ENCODE measurements around the gene CNTNAP2. TPM values are rescaled to one million over a fixed set of nuclear protein-coding genes. Genes with fewer than 3 reads are reported as not detected.

Gene CNTNAP2
- total RNA-seq, 1 experiment from 2014 or later, result 64.5 TPM

GRCh38 chr7:146768957-146769356, 652.4 kb downstream of the CNTNAP2 start:
- Histone ChIP-seq H3K27ac (ENCODE audit: insufficient read length, low read depth, low read length) (no peak overlapping the region), H2AK5ac (ENCODE audit: insufficient read length, low read length) (no peak overlapping the region), H3K27me3 (ENCODE audit: insufficient read depth, low read length) (no peaks in the 10 kb centered on the region), H3K23me2 (ENCODE audit: insufficient read length, low read depth, low read length, poor library complexity, severe bottlenecking) (no peaks in the 10 kb centered on the region), H3T11ph (ENCODE audit: low read length) (no peak overlapping the region), H4K91ac (ENCODE audit: insufficient read length, low read depth, low read length) (no peak overlapping the region), H3K23ac (ENCODE audit: insufficient read length, low read depth, low read length) (no peak overlapping the region), H2AFZ (ENCODE audit: low read length) (no peak overlapping the region), H3K4me1 (ENCODE audit: insufficient read depth, low read length) (no peaks in the 10 kb centered on the region), H2BK120ac (ENCODE audit: low read depth, low read length, poor library complexity, severe bottlenecking) (no peak overlapping the region), H3K9me3 (ENCODE audit: control insufficient read depth, low read depth, low read length) (no peaks in the 10 kb centered on the region), H2BK5ac (ENCODE audit: insufficient read length, low read length) (no peak overlapping the region), H4K8ac (replicated peaks; ENCODE audit: insufficient read length, low read depth, low read length) (no peak overlapping the region), H4K20me1 (ENCODE audit: control insufficient read depth, insufficient read depth, insufficient read length) (no peaks in the 10 kb centered on the region), H2BK12ac (ENCODE audit: insufficient read length, low read depth, low read length) (no peak overlapping the region), H3K14ac (ENCODE audit: insufficient read depth, low read length) (no peak overlapping the region), H4K5ac (ENCODE audit: insufficient read length, low read depth, low read length) (no peak overlapping the region), H2BK20ac (ENCODE audit: low read depth, low read length, poor library complexity, severe bottlenecking) (no peak overlapping the region), H3K9ac (ENCODE audit: extremely low read depth, insufficient read length, low read length) (no peak overlapping the region), H3K18ac (ENCODE audit: insufficient read length, low read depth, low read length) (no peak overlapping the region), H3K56ac (ENCODE audit: insufficient read length, low read depth, low read length) (no peak overlapping the region), H2BK15ac (ENCODE audit: low read depth, low read length) (no peak overlapping the region), H3K4ac (ENCODE audit: low read depth, low read length) (no peak overlapping the region), H3K79me2 (ENCODE audit: insufficient read depth, low read length) (no peaks in the 10 kb centered on the region), H3K4me2 (ENCODE audit: insufficient read depth, insufficient read length, low read length) (no peak overlapping the region), H3K79me1 (ENCODE audit: insufficient read depth, low read depth, low read length, poor library complexity, severe bottlenecking) (no peaks in the 10 kb centered on the region)
- DNase-seq, result no peak
- no peak overlapping the region for H3K4me3 Mint-ChIP-seq
- TF ChIP-seq, protein P1, sequence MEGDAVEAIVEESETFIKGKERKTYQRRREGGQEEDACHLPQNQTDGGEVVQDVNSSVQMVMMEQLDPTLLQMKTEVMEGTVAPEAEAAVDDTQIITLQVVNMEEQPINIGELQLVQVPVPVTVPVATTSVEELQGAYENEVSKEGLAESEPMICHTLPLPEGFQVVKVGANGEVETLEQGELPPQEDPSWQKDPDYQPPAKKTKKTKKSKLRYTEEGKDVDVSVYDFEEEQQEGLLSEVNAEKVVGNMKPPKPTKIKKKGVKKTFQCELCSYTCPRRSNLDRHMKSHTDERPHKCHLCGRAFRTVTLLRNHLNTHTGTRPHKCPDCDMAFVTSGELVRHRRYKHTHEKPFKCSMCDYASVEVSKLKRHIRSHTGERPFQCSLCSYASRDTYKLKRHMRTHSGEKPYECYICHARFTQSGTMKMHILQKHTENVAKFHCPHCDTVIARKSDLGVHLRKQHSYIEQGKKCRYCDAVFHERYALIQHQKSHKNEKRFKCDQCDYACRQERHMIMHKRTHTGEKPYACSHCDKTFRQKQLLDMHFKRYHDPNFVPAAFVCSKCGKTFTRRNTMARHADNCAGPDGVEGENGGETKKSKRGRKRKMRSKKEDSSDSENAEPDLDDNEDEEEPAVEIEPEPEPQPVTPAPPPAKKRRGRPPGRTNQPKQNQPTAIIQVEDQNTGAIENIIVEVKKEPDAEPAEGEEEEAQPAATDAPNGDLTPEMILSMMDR (conservative IDR thresholded peaks at IDR 0.05), result no peak
- no peaks in the 10 kb centered on the region for H3K36me3 Mint-ChIP-seq (ENCODE audit: insufficient read depth in 1 of 3, low read depth in 3 of 3)
- no peaks in the 10 kb centered on the region; a peak in 1 of 5 replicates for H3K9me3 Mint-ChIP-seq
- H3K27me3 Mint-ChIP-seq (ENCODE audit: low read depth), result no peaks in the 10 kb centered on the region
- H3K4me1 Mint-ChIP-seq, result peaks cover 4% of the 10 kb centered on the region in 2 experiments; a peak in 3 of 4 replicates
- no CpG with 5 or more reads among the region's 3 CpGs for WGBS (ENCODE audit: extremely low coverage, insufficient read length, low lambda C conversion rate)
- H3K27ac Mint-ChIP-seq, result no peak overlapping the region
